GM12878 (cell line): ENCODE data around the gene OXCT2.

Experiments
- CREM ChIP-seq: IDR thresholded peaks from 2 replicates; pipeline ENCODE4 v1.6.1; 2014; ENCODE audit warnings: antibody characterized with exemption, low read depth
- EP300 ChIP-seq, 2 experiments: fragments of 150-350 bp in 1 of 2; IDR thresholded peaks; 2 replicates each; pipeline ENCODE4 v1.6.1; 2011 to 2012; ENCODE audit warnings: low read depth in 2 of 2, low read length in 2 of 2, borderline replicate concordance in 1 of 2, improper control_type of control experiment in 1 of 2, inconsistent platforms in 1 of 2; ENCODE audit not compliant: control insufficient read depth in 1 of 2
- EZH2 ChIP-seq: IDR thresholded peaks from 2 replicates; pipeline ENCODE4 v1.6.1; 2012; ENCODE audit warnings: low read depth, mild to moderate bottlenecking, control low read depth, inconsistent platforms, low read length, borderline replicate concordance; ENCODE audit not compliant: control insufficient read depth
- GABPA ChIP-seq: IDR thresholded peaks from 2 replicates; pipeline ENCODE4 v1.6.1; 2014; ENCODE audit warnings: antibody characterized with exemption, low read depth, mild to moderate bottlenecking, inconsistent platforms
- NBN ChIP-seq: fragments of 450-650 bp; IDR thresholded peaks from 2 replicates; pipeline ENCODE4 v1.6.1; 2016
- POLR2AphosphoS5 ChIP-seq: IDR thresholded peaks from 2 replicates; pipeline ENCODE4 v1.6.1; 2011; ENCODE audit warnings: mild to moderate bottlenecking, low read length, inconsistent platforms
- SMARCA5 ChIP-seq: fragments of 450-650 bp; IDR thresholded peaks from 2 replicates; pipeline ENCODE4 v1.6.1; 2017; ENCODE audit warnings: mild to moderate bottlenecking
- TAF1 ChIP-seq: IDR thresholded peaks from 2 replicates; pipeline ENCODE4 v1.6.1; 2011; ENCODE audit warnings: mild to moderate bottlenecking, low read depth, low read length, borderline replicate concordance
- TARDBP ChIP-seq: IDR thresholded peaks from 2 replicates; pipeline ENCODE4 v1.6.1; 2016; ENCODE audit warnings: borderline replicate concordance
- TBL1XR1 ChIP-seq: IDR thresholded peaks from 2 replicates; pipeline ENCODE4 v1.6.1; 2012; ENCODE audit warnings: low read depth, low read length, improper control_type of control experiment
- TF ChIP-seq, protein P1 (sequence below), 3 experiments: IDR thresholded peaks in 2 of 3; conservative IDR thresholded peaks in 1 of 3; 2 replicates each; pipeline ENCODE4 v1.5.1; 2011; ENCODE audit warnings: low read depth in 3 of 3, low read length in 3 of 3, mild to moderate bottlenecking in 3 of 3, control low read depth in 2 of 3, moderate library complexity in 2 of 3, inconsistent platforms in 1 of 3, mixed read lengths in 1 of 3; ENCODE audit not compliant: control insufficient read depth in 2 of 3, insufficient read depth in 1 of 3; ENCODE audit errors: extremely low read depth in 1 of 3

DNA sequence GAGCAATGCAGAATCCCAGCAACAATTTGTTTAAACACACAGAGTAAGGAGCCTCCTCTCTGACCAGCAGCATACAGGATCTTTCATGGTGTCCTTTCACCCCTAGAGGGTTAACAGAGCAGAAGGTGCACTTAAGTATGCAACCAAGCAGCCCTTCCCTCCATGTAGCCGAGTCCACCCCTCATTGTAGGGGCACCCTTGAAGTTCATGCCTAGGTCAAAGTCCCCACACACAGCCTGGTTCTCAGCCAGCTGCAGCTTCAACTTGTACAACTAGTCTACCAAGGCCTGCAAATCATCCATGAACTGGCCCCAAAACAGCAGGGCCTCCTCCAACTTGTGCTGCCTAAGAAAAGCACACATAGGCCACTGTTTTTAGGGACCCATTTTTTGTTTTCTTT, 24.5 kb upstream of the OXCT2 start:
- no peak for TF ChIP-seq SMARCA5
- TF ChIP-seq TAF1 = no peak
- no peak for TF ChIP-seq TARDBP
- TF ChIP-seq EP300 (IDR thresholded peaks at IDR 0.05; ENCODE audit: borderline replicate concordance in 1 of 2, control insufficient read depth in 1 of 2, low read depth in 2 of 2, low read length in 2 of 2) = no peak
- TF ChIP-seq EZH2 = no peak
- no peak for TF ChIP-seq POLR2AphosphoS5
- TF ChIP-seq, protein P1, sequence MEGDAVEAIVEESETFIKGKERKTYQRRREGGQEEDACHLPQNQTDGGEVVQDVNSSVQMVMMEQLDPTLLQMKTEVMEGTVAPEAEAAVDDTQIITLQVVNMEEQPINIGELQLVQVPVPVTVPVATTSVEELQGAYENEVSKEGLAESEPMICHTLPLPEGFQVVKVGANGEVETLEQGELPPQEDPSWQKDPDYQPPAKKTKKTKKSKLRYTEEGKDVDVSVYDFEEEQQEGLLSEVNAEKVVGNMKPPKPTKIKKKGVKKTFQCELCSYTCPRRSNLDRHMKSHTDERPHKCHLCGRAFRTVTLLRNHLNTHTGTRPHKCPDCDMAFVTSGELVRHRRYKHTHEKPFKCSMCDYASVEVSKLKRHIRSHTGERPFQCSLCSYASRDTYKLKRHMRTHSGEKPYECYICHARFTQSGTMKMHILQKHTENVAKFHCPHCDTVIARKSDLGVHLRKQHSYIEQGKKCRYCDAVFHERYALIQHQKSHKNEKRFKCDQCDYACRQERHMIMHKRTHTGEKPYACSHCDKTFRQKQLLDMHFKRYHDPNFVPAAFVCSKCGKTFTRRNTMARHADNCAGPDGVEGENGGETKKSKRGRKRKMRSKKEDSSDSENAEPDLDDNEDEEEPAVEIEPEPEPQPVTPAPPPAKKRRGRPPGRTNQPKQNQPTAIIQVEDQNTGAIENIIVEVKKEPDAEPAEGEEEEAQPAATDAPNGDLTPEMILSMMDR (IDR thresholded peaks at IDR 0.05 in 2 of 3, conservative IDR thresholded peaks at IDR 0.05 in 1 of 3; ENCODE audit: control insufficient read depth in 2 of 3, extremely low read depth in 1 of 3, insufficient read depth in 1 of 3, low read depth in 3 of 3, low read length in 3 of 3) = no peak
- no peak for TF ChIP-seq TBL1XR1
- TF ChIP-seq NBN = no peak
- no peak for TF ChIP-seq CREM
- no peak for TF ChIP-seq GABPA
